ENCODE measurements around the gene MT1A. TPM values are rescaled to one million over a fixed set of nuclear protein-coding genes. Genes with fewer than 3 reads are reported as not detected.

MT1A gene
- polyA plus RNA-seq, 1 of the 3 experiments (the other 2 are of a cell fraction): 5.4 TPM

- H3K9me3 ChIP-seq: no peaks in the 10 kb centered on the region
- no peaks in the 10 kb centered on the region for H4K20me1 ChIP-seq (ENCODE audit: insufficient read depth)
- TF ChIP-seq TAF1 (IDR thresholded peaks at IDR 0.05; ENCODE audit: borderline replicate concordance, low read depth, low read length): no peak
- no peak for TF ChIP-seq RXRA (IDR thresholded peaks at IDR 0.05; ENCODE audit: borderline replicate concordance, low read depth)
- TF ChIP-seq FOXM1 (IDR thresholded peaks at IDR 0.05; ENCODE audit: low read depth): no peak
- TF ChIP-seq USF1 (IDR thresholded peaks at IDR 0.05; ENCODE audit: borderline replicate concordance, low read depth): no peak
- TF ChIP-seq RFX5 (IDR thresholded peaks at IDR 0.05; ENCODE audit: low read length): no peak
- TF ChIP-seq SMC3 (IDR thresholded peaks at IDR 0.05; ENCODE audit: low read depth, low read length): no peak
- no peak for TF ChIP-seq ZBTB33 (IDR thresholded peaks at IDR 0.05; ENCODE audit: borderline replicate concordance, low read depth)
- TF ChIP-seq TEAD4 (IDR thresholded peaks at IDR 0.05; ENCODE audit: borderline replicate concordance, insufficient read depth): no peak
- no peak overlapping the region for H3K9ac ChIP-seq
- H2AFZ ChIP-seq (ENCODE audit: low read depth): no peak overlapping the region
- ChIA-PET POLR2A (no interaction called here), CTCF (interaction anchor here (0.6 to 1.6 kb wide), 5 partner anchors 11 to 618 kb away, joined by 3 to 6 read pairs (median 3); no protein-coding TSS in a partner anchor)
- H3F3A ChIP-seq (replicated peaks; ENCODE audit: insufficient read depth): peaks cover 7% of the 10 kb centered on the region
- H3K9me2 ChIP-seq: no peaks in the 10 kb centered on the region
- H3K36me3 ChIP-seq (replicated peaks in 1 of 2; ENCODE audit: control insufficient read depth in 1 of 2, insufficient read depth in 2 of 2, low read length in 1 of 2): no peaks in the 10 kb centered on the region
- WGBS (ENCODE audit: low lambda C conversion rate): 96% methylated on average over 2 of the region's 2 CpGs
- peaks cover 13% of the 10 kb centered on the region; the same call in 1 of the 2 replicates for H3K79me2 ChIP-seq (ENCODE audit: insufficient read depth)
- H3K27ac ChIP-seq (ENCODE audit: low read depth in 2 of 2, low read length in 1 of 2): no peak overlapping the region
- H3K27me3 ChIP-seq (ENCODE audit: insufficient read depth): no peaks in the 10 kb centered on the region
- H3K4me2 ChIP-seq: no peak overlapping the region
- no peak overlapping the region for H3K4me3 ChIP-seq (ENCODE audit: low read depth in 2 of 2, low read length in 1 of 2)
- peaks cover 2 to 7% of the 10 kb centered on the region in 2 experiments; a peak in 1 of 4 replicates for H3K4me1 ChIP-seq (ENCODE audit: control insufficient read depth in 1 of 2, insufficient read depth in 2 of 2, low read depth in 1 of 2, low read length in 1 of 2)
- DNase-seq: no peak
Observed at GRCh38 chr16:56623637-56624036, 14.8 kb upstream of the MT1A start.

- peak; percentile 76 for DNase-seq
- ChIA-PET CTCF (interaction anchor here (0.7 to 1.5 kb wide), 3 partner anchors 67 to 168 kb away, joined by 3 to 6 read pairs (median 5); no protein-coding TSS in a partner anchor), POLR2A (interaction anchor here (1.0 kb wide), 1 partner anchor 57 kb away, joined by 3 read pairs; the partner anchor contains the start of gene MT1X)
- Histone ChIP-seq H3K36me3 (replicated peaks in 1 of 2; ENCODE audit: control insufficient read depth in 1 of 2, insufficient read depth in 2 of 2, low read length in 1 of 2) (no peaks in the 10 kb centered on the region), H3K4me1 (ENCODE audit: control insufficient read depth in 1 of 2, insufficient read depth in 2 of 2, low read depth in 1 of 2, low read length in 1 of 2) (peaks cover 7 to 17% of the 10 kb centered on the region in 2 experiments; a peak in 1 of 4 replicates), H3F3A (replicated peaks; ENCODE audit: insufficient read depth) (peaks cover 7% of the 10 kb centered on the region), H3K9ac (peak within 1 kb of the TSS; percentile 73), H3K79me2 (ENCODE audit: insufficient read depth) (peaks cover 13% of the 10 kb centered on the region; the same call in 1 of the 2 replicates), H3K27me3 (ENCODE audit: insufficient read depth) (no peaks in the 10 kb centered on the region), H3K27ac (ENCODE audit: low read depth in 2 of 2, low read length in 1 of 2) (peak within 1 kb of the TSS in 1 of 2 experiments; percentile 78; a peak in 2 of 4 replicates), H3K4me3 (ENCODE audit: low read depth in 2 of 2, low read length in 1 of 2) (peak within 1 kb of the TSS; percentile 43 to 52), H3K4me2 (peak within 1 kb of the TSS; percentile 78), H3K9me2 (no peaks in the 10 kb centered on the region), H3K9me3 (no peaks in the 10 kb centered on the region), H4K20me1 (ENCODE audit: insufficient read depth) (no peaks in the 10 kb centered on the region), H2AFZ (ENCODE audit: low read depth) (peak within 1 kb of the TSS; percentile 46; the same call in 1 of the 2 replicates)
- 71% methylated on average over 40 of the region's 62 CpGs for WGBS (ENCODE audit: low lambda C conversion rate)
- TF ChIP-seq NFIC (IDR thresholded peaks at IDR 0.05; ENCODE audit: borderline replicate concordance): 0 out of 2 replicates have a peak, but pooled peaks have one; percentile 12
- TF ChIP-seq NRF1 (IDR thresholded peaks at IDR 0.05; ENCODE audit: low read depth, low read length): peak; percentile 20; the same call in 1 of the 2 replicates
- TF ChIP-seq POLR2AphosphoS5 (IDR thresholded peaks at IDR 0.05; ENCODE audit: low read depth, low read length): peak; percentile 98
- TF ChIP-seq CHD2 (IDR thresholded peaks at IDR 0.05; ENCODE audit: low read length, partially characterized antibody): no peak
- TF ChIP-seq TAF1 (IDR thresholded peaks at IDR 0.05; ENCODE audit: borderline replicate concordance, low read depth, low read length): peak; percentile 51; the same call in 1 of the 2 replicates
- no peak for TF ChIP-seq FOXJ3 (CRISPR knock-in tag; IDR thresholded peaks at IDR 0.05)
Observed at GRCh38 chr16:56625140-56625942, 13.1 kb upstream of the MT1A start, which contains the start of gene MT1E. MT1E (plus strand) TSS chr16:56625781; CDS start chr16:56625852, 71 bp downstream.

Measured in SK-N-SH (cell line).